CD4-positive, alpha-beta T cell (primary cell): Measurements from ENCODE around the gene ROBO4. TPM values are rescaled to one million over a fixed set of nuclear protein-coding genes. Genes with fewer than 3 reads are reported as not detected.
A peak's percentile ranks its signal among the peaks of the same experiment; 100 is the strongest.

Experiments
- ATAC-seq: fragments of 200-7000 bp; cut with Tn5 transposase; one replicate; pipeline ENCODE4 v1.10.0; 2022; ENCODE audit warnings: mild to moderate bottlenecking; ENCODE audit not compliant: poor library complexity
- CTCF ChIA-PET: fragments of 350-600 bp; sonication (Branson Sonifier 250); formaldehyde crosslinking; loops from one replicate; lab custom pipeline; 2021; ENCODE audit warnings: antibody characterized with exemption, inconsistent platforms; lab: Charles Lee
- POLR2A ChIA-PET: fragments of 350-600 bp; sonication (Branson Sonifier 250); formaldehyde crosslinking; loops from one replicate; lab custom pipeline; 2021; ENCODE audit warnings: antibody characterized with exemption, inconsistent platforms; lab: Charles Lee
- DNase-seq, 14 experiments: peaks; one replicate each; pipeline ENCODE4 v3.0.0-alpha.2; 2013 to 2020; ENCODE audit warnings: mixed read lengths in 2 of 14
- H3K27ac ChIP-seq, 2 donors: one replicate each; pipeline versions ENCODE4 v1.5.1 to v1.7.0; 2013; ENCODE audit warnings: low read length in 2 of 2, low read depth in 1 of 2, mild to moderate bottlenecking in 1 of 2
- H3K27me3 ChIP-seq, 2 experiments: 1 replicate in 1 of 2; 2 replicates in 1 of 2; pipeline versions ENCODE4 v1.6.1 to v1.7.0; 2013; ENCODE audit warnings: low read length in 2 of 2, control low read depth in 1 of 2, mild to moderate bottlenecking in 1 of 2, moderate library complexity in 1 of 2; ENCODE audit not compliant: insufficient read depth in 2 of 2, control insufficient read depth in 1 of 2
- H3K36me3 ChIP-seq: one replicate; pipeline ENCODE4 v1.6.1; 2013; ENCODE audit warnings: low read length, control low read depth; ENCODE audit not compliant: insufficient read depth
- H3K4me1 ChIP-seq: one replicate; pipeline ENCODE4 v1.6.1; 2013; ENCODE audit warnings: low read length, control low read depth; ENCODE audit not compliant: insufficient read depth
- H3K4me3 ChIP-seq: one replicate; pipeline ENCODE4 v1.5.1; 2013; ENCODE audit warnings: mild to moderate bottlenecking, low read length, moderate library complexity
- H3K9me3 ChIP-seq, 2 experiments: 1 replicate in 1 of 2; 2 replicates in 1 of 2; pipeline versions ENCODE4 v1.6.1 to v1.7.0; 2013; ENCODE audit warnings: low read length in 2 of 2, mild to moderate bottlenecking in 2 of 2, control low read depth in 1 of 2, moderate library complexity in 1 of 2; ENCODE audit not compliant: control insufficient read depth in 1 of 2, insufficient read depth in 1 of 2
- H3K27ac Mint-ChIP-seq: one replicate; pipeline ENCODE4 v1.8.0; 2020; ENCODE audit warnings: mixed read lengths
- H3K27me3 Mint-ChIP-seq: one replicate; pipeline ENCODE4 v1.8.0; 2021; ENCODE audit warnings: mixed read lengths
- H3K36me3 Mint-ChIP-seq: one replicate; pipeline ENCODE4 v1.8.0; 2021; ENCODE audit warnings: low read depth, mixed read lengths
- H3K4me1 Mint-ChIP-seq: one replicate; pipeline ENCODE4 v1.8.0; 2021; ENCODE audit warnings: low read depth, mixed read lengths
- H3K4me3 Mint-ChIP-seq: one replicate; pipeline ENCODE4 v1.8.0; 2020; ENCODE audit warnings: mild to moderate bottlenecking, mixed read lengths
- H3K9me3 Mint-ChIP-seq: one replicate; pipeline ENCODE4 v1.8.0; 2020; ENCODE audit warnings: mixed read lengths
- intact Hi-C, 2 experiments: fragments of 100-400 bp; cut with DNase I in 1 of 2; cut with micrococcal nuclease in 1 of 2; formaldehyde crosslinking; loops; one replicate each; pipeline versions ENCODE4 v1.15.1 to v1.9.0; 2023 to 2025; cut with DNase I, micrococcal nuclease
- total RNA-seq, 174 experiments: library from RNA in 2 of 174; stranded (reverse) in 2 of 174; gene quantifications; one replicate each; pipeline ENCODE4 v1.2.3 and lab custom pipeline; 2021 to 2026
- TF ChIP-seq, protein P1 (sequence below): fragments of 200-600 bp; IDR thresholded peaks from one replicate; pipeline ENCODE4 v1.8.0; 2022; ENCODE audit warnings: antibody characterized with exemption, mild to moderate bottlenecking

The ROBO4 gene
- total RNA-seq, 2 experiments from 2014 or later: not detected

DNA sequence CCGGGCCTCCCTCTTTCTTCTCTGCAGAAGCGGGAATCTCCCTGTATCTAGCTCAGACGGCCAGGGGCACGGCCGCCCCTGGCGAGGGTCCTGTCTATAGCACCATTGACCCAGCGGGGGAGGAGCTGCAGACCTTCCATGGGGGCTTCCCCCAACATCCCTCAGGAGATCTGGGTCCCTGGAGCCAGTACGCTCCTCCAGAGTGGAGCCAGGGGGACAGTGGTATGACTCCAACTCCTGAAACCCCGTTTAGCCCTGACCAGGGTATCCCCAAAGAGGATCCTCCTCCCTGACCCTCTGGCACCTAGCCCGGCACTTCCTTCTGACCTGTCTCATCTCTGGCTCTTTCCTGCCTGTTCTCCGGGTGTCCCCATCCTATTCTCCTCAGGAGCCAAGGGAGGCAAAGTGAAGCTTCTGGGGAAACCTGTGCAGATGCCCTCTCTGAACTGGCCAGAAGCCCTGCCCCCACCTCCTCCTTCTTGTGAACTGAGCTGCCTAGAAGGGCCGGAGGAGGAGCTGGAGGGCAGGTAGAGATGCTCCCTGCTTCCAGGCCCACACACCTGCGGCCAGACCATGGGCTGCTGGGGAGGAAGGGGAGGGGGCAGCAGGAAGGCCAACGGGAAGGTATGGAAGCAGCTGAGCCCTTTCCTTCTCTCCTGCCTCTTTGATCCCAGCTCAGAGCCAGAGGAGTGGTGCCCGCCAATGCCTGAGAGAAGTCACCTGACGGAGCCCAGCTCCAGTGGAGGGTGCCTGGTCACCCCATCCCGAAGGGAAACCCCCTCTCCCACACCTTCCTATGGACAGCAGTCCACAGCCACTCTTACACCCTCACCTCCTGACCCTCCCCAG, 19.5 kb downstream of the ROBO4 start:
- CTCF ChIA-PET: no interaction called here

DNA sequence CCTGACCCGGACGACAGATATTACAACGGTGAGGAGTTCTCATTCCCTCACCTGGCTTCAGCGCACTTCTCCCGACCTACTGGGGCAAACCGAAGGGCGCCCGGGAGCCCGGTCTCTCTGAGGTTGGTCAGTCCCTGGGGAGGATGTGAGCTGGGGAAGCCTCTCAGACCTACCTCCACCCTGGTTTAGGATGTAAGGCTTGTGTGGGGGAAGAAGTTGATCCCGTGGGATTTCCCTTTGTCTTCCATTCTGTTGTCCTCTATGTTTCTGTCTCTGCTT, 20.1 kb downstream of the ROBO4 start:
- TF ChIP-seq, protein P1, sequence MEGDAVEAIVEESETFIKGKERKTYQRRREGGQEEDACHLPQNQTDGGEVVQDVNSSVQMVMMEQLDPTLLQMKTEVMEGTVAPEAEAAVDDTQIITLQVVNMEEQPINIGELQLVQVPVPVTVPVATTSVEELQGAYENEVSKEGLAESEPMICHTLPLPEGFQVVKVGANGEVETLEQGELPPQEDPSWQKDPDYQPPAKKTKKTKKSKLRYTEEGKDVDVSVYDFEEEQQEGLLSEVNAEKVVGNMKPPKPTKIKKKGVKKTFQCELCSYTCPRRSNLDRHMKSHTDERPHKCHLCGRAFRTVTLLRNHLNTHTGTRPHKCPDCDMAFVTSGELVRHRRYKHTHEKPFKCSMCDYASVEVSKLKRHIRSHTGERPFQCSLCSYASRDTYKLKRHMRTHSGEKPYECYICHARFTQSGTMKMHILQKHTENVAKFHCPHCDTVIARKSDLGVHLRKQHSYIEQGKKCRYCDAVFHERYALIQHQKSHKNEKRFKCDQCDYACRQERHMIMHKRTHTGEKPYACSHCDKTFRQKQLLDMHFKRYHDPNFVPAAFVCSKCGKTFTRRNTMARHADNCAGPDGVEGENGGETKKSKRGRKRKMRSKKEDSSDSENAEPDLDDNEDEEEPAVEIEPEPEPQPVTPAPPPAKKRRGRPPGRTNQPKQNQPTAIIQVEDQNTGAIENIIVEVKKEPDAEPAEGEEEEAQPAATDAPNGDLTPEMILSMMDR: no peak
- intact Hi-C loops: loop anchor here (2.0 to 5.0 kb wide), 9 partner anchors 40 to 1135 kb away; partner anchors contain the start of genes SIAE (in 2 of the 2), SPA17 (in 2 of the 2), CCDC15 (in 1 of the 2) and MSANTD2 (in 1 of the 2)
- peaks cover 0 to 6% of the 10 kb centered on the region in 2 experiments for H3K9me3 ChIP-seq
- ChIA-PET POLR2A (no interaction called here), CTCF (no interaction called here)
- Mint-ChIP-seq H3K27ac (peak overlapping the region; percentile 87), H3K4me1 (peaks cover 25% of the 10 kb centered on the region), H3K4me3 (peak overlapping the region; percentile 94), H3K9me3 (no peaks in the 10 kb centered on the region), H3K36me3 (no peaks in the 10 kb centered on the region), H3K27me3 (peaks cover 28% of the 10 kb centered on the region)
- H3K4me1 ChIP-seq: peaks cover 23% of the 10 kb centered on the region
- H3K27ac ChIP-seq: no peak overlapping the region
- peaks cover 7 to 28% of the 10 kb centered on the region in 2 experiments for H3K27me3 ChIP-seq
- ATAC-seq (no peak), DNase-seq (no peak)
- H3K4me3 ChIP-seq: no peak overlapping the region
- H3K36me3 ChIP-seq: no peaks in the 10 kb centered on the region

More for the DNA sequence above, 19.5 kb downstream of the ROBO4 start:
- Mint-ChIP-seq H3K4me1 (peaks cover 25% of the 10 kb centered on the region), H3K27ac (peak overlapping the region; percentile 87), H3K4me3 (peak overlapping the region; percentile 94), H3K36me3 (no peaks in the 10 kb centered on the region), H3K27me3 (peaks cover 23% of the 10 kb centered on the region), H3K9me3 (no peaks in the 10 kb centered on the region)
- no peak overlapping the region for H3K27ac ChIP-seq
- peaks cover 23% of the 10 kb centered on the region for H3K4me1 ChIP-seq
- no peak overlapping the region for H3K4me3 ChIP-seq
- H3K9me3 ChIP-seq: peaks cover 0 to 6% of the 10 kb centered on the region in 2 experiments
- TF ChIP-seq, protein P1: no peak
- H3K27me3 ChIP-seq: peaks cover 7 to 23% of the 10 kb centered on the region in 2 experiments
- H3K36me3 ChIP-seq: no peaks in the 10 kb centered on the region
- intact Hi-C loops: loop anchor here (2.0 to 5.0 kb wide), 9 partner anchors 41 to 1136 kb away; partner anchors contain the start of genes SIAE (in 2 of the 2), SPA17 (in 2 of the 2), CCDC15 (in 1 of the 2) and MSANTD2 (in 1 of the 2)
- POLR2A ChIA-PET: interaction anchor here (0.8 to 1.0 kb wide), 2 partner anchors 12 to 76 kb away, joined by 3 read pairs; partner anchors contain the start of gene CCDC15
- DNase-seq: no peak
- ATAC-seq: no peak

DNA sequence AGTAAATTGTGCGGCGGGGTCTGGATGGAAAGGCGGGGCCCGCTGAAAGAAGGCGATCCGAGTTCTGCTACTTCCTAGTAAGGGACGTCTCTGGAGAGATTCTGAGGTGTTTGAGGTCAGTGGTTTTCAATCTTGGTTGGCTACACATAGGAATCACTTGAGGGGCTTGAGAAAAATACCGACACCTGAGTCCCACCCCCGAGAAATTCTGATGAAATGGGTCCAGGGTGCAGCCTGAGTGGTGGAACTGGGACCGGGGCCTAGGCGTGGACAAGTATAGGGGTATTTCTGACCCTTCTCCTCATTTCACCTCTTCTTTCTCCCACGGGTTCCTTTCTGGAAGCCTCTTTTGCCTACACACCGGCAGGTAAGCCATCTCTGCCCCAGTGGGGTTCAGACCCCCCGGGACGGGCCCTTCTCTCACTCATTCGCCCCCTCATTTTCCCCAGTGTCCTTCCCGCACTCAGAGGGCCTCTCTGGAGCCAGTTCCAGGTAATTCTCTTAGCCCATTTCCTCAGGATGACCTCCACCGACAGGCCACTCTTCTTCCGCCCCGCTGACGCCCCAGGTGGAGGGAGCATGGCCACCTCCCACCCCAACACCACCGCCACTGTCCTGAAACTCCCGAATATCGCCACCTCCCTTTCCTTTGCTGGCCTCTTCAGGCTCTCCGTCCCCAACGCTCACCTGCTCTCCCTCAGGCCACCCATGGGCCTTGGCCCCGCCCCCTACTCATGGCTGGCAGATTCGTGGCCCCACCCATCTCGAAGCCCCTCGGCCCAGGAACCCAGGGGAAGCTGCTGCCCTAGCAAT, 20.6 kb downstream of the ROBO4 start:
- Mint-ChIP-seq H3K4me1 (peaks cover 25% of the 10 kb centered on the region), H3K36me3 (no peaks in the 10 kb centered on the region), H3K27ac (peak overlapping the region; percentile 87), H3K4me3 (peak overlapping the region; percentile 94), H3K9me3 (no peaks in the 10 kb centered on the region), H3K27me3 (peaks cover 34% of the 10 kb centered on the region)
- TF ChIP-seq, protein P1: no peak
- no peaks in the 10 kb centered on the region for H3K36me3 ChIP-seq
- H3K9me3 ChIP-seq: peaks cover 0 to 6% of the 10 kb centered on the region in 2 experiments
- H3K27ac ChIP-seq: peak overlapping the region; percentile 62 to 76
- ChIA-PET CTCF (interaction anchor here (0.5 to 1.5 kb wide), 24 partner anchors 10 to 255 kb away, joined by 3 to 27 read pairs (median 4); partner anchors contain the start of genes CCDC15, ESAM, ROBO3 and SIAE), POLR2A (interaction anchor here (0.6 to 1.5 kb wide), 16 partner anchors 7 to 234 kb away, joined by 3 to 30 read pairs (median 5); partner anchors contain the start of genes CCDC15, MSANTD2, SIAE and SPA17)
- H3K27me3 ChIP-seq: peaks cover 10 to 34% of the 10 kb centered on the region in 2 experiments
- H3K4me3 ChIP-seq: peak overlapping the region; percentile 83
- peaks cover 23% of the 10 kb centered on the region for H3K4me1 ChIP-seq
- ATAC-seq: no peak
- intact Hi-C loops: loop anchor here (2.0 to 5.0 kb wide), 9 partner anchors 40 to 1135 kb away; partner anchors contain the start of genes SIAE (in 2 of the 2), SPA17 (in 2 of the 2), CCDC15 (in 1 of the 2) and MSANTD2 (in 1 of the 2)
- no peak for DNase-seq
